GM12874 (cell line): ENCODE measurements around the gene HAGH.

ENCODE experiments used
- TF ChIP-seq, protein P1 (sequence below): IDR thresholded peaks from 2 replicates; pipeline ENCODE4 v1.5.1; 2011; ENCODE audit warnings: low read depth, mild to moderate bottlenecking, control low read depth, low read length, moderate library complexity; ENCODE audit not compliant: insufficient read depth

HAGH gene

DNA sequence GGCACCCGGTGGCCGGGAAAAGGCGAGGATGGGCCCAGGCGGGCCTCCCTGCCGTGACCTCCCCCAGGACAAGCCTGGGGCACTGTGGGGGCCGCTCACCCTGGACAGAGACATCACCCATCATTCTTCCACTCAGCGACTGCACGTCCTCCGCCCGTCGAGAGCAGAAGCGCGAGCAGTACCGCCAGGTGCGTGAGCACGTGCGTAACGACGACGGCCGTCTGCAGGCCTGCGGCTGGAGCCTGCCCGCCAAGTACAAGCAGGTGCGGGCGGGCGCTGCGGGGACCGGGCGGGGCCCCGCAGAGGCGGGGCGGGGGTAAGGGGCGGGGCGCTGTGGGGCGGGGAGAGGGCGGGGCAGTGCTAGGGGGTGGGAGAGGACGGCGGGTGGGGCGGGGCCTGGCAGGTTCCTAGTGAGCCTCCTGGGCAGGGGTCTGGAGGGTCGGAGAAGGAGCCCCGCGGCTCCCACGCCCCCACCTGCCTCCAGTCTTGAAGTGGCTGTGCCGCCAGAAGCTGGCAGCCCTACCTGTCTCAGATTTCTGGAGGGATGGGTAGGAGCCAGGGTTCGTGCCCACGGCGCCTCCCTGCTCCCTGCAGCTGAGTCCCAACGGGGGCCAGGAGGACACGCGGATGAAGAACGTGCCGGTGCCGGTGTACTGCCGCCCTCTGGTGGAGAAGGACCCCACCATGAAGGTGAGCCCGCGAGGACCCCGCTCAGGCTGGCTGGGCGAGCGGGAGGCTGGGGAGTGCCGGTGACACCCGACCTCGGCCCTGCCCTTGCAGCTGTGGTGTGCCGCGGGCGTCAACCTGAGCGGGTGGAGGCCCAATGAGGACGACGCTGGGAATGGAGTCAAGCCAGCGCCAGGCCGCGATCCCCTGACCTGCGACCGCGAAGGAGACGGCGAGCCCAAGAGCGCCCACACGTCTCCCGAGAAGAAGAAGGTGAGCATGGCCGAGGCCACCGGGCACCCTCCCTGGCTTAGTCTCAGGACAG, 62.8 kb downstream of the HAGH start:
- TF ChIP-seq, protein P1, sequence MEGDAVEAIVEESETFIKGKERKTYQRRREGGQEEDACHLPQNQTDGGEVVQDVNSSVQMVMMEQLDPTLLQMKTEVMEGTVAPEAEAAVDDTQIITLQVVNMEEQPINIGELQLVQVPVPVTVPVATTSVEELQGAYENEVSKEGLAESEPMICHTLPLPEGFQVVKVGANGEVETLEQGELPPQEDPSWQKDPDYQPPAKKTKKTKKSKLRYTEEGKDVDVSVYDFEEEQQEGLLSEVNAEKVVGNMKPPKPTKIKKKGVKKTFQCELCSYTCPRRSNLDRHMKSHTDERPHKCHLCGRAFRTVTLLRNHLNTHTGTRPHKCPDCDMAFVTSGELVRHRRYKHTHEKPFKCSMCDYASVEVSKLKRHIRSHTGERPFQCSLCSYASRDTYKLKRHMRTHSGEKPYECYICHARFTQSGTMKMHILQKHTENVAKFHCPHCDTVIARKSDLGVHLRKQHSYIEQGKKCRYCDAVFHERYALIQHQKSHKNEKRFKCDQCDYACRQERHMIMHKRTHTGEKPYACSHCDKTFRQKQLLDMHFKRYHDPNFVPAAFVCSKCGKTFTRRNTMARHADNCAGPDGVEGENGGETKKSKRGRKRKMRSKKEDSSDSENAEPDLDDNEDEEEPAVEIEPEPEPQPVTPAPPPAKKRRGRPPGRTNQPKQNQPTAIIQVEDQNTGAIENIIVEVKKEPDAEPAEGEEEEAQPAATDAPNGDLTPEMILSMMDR: no peak

- TF ChIP-seq, protein P1: no peak
Observed at GRCh38 chr16:1762879-1763520, 63.6 kb downstream of the HAGH start.

- TF ChIP-seq, protein P1: no peak
Observed at GRCh38 chr16:1762196-1762878, 64.3 kb downstream of the HAGH start.

DNA sequence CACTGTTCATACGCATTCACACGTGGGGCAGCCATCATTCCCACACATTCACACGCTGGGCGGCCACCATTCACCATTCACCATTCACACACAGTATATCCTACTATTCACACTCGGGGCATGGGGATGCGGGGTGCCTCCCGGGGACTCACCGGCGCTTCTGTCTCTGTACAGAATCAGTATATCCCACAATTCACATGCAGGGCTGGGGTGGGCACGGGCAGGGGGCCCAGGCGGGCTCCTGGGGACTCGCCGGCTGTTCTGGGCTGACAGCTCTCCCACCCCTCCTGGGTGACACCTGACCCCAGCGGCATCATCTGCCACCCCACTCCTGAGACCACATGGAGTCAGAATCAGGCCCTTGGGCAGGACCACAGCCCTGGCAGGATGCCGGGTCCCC, 64.9 kb downstream of the HAGH start:
- TF ChIP-seq, protein P1: no peak

DNA sequence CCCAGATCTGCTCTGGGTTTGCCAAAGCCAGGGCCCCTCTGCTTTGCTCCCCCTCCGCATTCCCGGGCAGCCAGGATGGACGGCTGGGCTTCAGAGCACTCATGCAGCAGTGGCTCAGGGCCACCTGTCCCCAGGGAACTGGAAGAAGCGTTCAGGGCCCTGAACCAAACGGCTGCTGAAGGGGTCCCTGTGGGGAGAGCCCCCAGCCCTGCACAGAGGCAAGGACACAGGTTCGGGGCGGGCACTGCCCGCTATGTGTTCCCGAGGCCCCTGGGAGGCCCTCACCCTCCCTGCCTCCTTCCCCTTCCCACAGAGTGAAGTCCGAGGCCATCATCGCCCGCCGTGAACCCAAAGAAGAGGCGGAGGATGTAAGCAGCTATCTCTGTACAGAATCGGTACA, 65.7 kb downstream of the HAGH start:
- TF ChIP-seq, protein P1: no peak

GRCh38 chr16:1759511-1759910, 67.1 kb downstream of the HAGH start:
- TF ChIP-seq, protein P1: no peak

DNA sequence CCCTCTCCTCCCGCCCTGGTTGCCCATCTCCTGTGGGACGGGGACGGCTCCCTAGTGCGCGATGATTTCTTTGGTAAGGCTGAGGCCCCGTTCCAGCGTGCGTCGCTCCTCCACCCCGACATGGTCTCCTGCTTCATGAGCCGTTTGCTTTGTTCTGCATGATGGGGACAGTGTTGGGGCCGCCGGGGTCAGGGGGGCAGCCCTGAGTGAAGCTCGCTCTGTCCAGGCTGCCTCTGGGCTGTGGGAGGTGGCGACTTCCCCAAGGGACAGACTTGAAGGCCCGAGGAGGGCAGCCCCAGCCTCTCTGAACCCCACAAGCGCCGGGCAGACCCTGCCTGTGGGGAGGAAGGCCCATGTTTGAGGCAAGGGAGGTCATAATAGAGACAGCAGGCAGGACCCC, 67.7 kb downstream of the HAGH start:
- TF ChIP-seq, protein P1: no peak
